HepG2 (cell line): Measurements from ENCODE around the gene VAMP5. TPM values are rescaled to one million over a fixed set of nuclear protein-coding genes. Genes with fewer than 3 reads are reported as not detected.
A peak's percentile ranks its signal among the peaks of the same experiment; 100 is the strongest.

ENCODE experiments used
- CREM ChIP-seq, 2 experiments: sonication (generic) in 1 of 2; formaldehyde crosslinking in 1 of 2; IDR thresholded peaks; 2 replicates each; pipeline versions ENCODE4 v1.4.0 to v1.6.1; 2016 to 2020; ENCODE audit warnings: antibody characterized with exemption in 1 of 2, mild to moderate bottlenecking in 1 of 2, missing genetic modification reagents in 1 of 2
- FOXA1 ChIP-seq, 2 experiments: fragments of 450-650 bp in 1 of 2; sonication (generic) in 1 of 2; formaldehyde crosslinking in 1 of 2; IDR thresholded peaks; 2 replicates each; pipeline versions ENCODE4 v1.4.0 to v1.6.1; 2016 to 2020; ENCODE audit warnings: missing genetic modification reagents in 1 of 2
- HOXD1 ChIP-seq: sonication (generic); formaldehyde crosslinking; IDR thresholded peaks from 2 replicates; pipeline ENCODE4 v1.5.0; 2020; ENCODE audit warnings: missing genetic modification reagents
- MTF2 ChIP-seq: sonication (generic); formaldehyde crosslinking; IDR thresholded peaks from 2 replicates; pipeline ENCODE4 v1.5.0; 2020; ENCODE audit warnings: missing genetic modification reagents, borderline replicate concordance
- NR2F1 ChIP-seq, 2 experiments: fragments of 450-650 bp in 1 of 2; formaldehyde crosslinking in 1 of 2; IDR thresholded peaks; 2 replicates each; pipeline versions ENCODE4 v1.5.0 to v1.6.1; 2016 to 2020; ENCODE audit warnings: mild to moderate bottlenecking in 1 of 2, missing compliant biosample characterization in 1 of 2, missing genetic modification reagents in 1 of 2, moderate library complexity in 1 of 2
- SATB2 ChIP-seq: sonication (generic); formaldehyde crosslinking; IDR thresholded peaks from 2 replicates; pipeline ENCODE4 v1.5.0; 2020; ENCODE audit warnings: missing genetic modification reagents
- SMAD1 ChIP-seq: sonication (generic); formaldehyde crosslinking; IDR thresholded peaks from 2 replicates; pipeline ENCODE4 v1.4.0; 2020; ENCODE audit warnings: missing genetic modification reagents, low read depth, mild to moderate bottlenecking, borderline replicate concordance
- THAP8 ChIP-seq: sonication (generic); formaldehyde crosslinking; IDR thresholded peaks from 2 replicates; pipeline ENCODE4 v1.5.1; 2020; ENCODE audit warnings: missing genetic modification reagents, mild to moderate bottlenecking, borderline replicate concordance
- TMF1 ChIP-seq: sonication (generic); formaldehyde crosslinking; IDR thresholded peaks from 2 replicates; pipeline ENCODE4 v1.8.1; 2022; ENCODE audit warnings: low read depth, missing genetic modification reagents
- XRCC5 ChIP-seq: fragments of 200-400 bp; formaldehyde crosslinking; optimal IDR thresholded peaks from 2 replicates; pipeline ENCODE3; 2017; ENCODE audit warnings: mild to moderate bottlenecking, low read length
- YEATS2 ChIP-seq: sonication (generic); formaldehyde crosslinking; IDR thresholded peaks from 2 replicates; pipeline ENCODE4 v1.4.0; 2020; ENCODE audit warnings: missing genetic modification reagents, borderline replicate concordance
- ZFP37 ChIP-seq: sonication (generic); formaldehyde crosslinking; IDR thresholded peaks from 2 replicates; pipeline ENCODE4 v1.4.0; 2020; ENCODE audit warnings: missing genetic modification reagents, borderline replicate concordance
- ZFP41 ChIP-seq: sonication (generic); formaldehyde crosslinking; IDR thresholded peaks from 2 replicates; pipeline ENCODE4 v1.4.0; 2020; ENCODE audit warnings: mild to moderate bottlenecking, missing genetic modification reagents, borderline replicate concordance
- ZNF230 ChIP-seq: sonication (generic); formaldehyde crosslinking; IDR thresholded peaks from 2 replicates; pipeline ENCODE4 v1.4.0; 2020; ENCODE audit warnings: mild to moderate bottlenecking, missing genetic modification reagents
- ZNF557 ChIP-seq: sonication (generic); formaldehyde crosslinking; IDR thresholded peaks from 2 replicates; pipeline ENCODE4 v1.4.0; 2020; ENCODE audit warnings: missing genetic modification reagents
- ZNF577 ChIP-seq: sonication (generic); formaldehyde crosslinking; IDR thresholded peaks from 2 replicates; pipeline ENCODE4 v1.4.0; 2020; ENCODE audit warnings: mild to moderate bottlenecking, low read depth, missing genetic modification reagents, borderline replicate concordance
- polyA plus RNA-seq, 8 experiments: library from polyadenylated mRNA; depleted of rRNA in 3 of 8; stranded (reverse) in 7 of 8; unstranded in 1 of 8; fragments of >200 nt; fragmentation: Illumina TruSeq in 4 of 8; extraction: Trizol in 4 of 8; gene quantifications; 2 replicates each; pipeline versions ENCODE4 v1.2.1 to v1.2.3, GENCODE V29; 2011 to 2016; ENCODE audit warnings: low read depth in 4 of 8, missing spikeins in 1 of 8, mixed read lengths in 1 of 8; ENCODE audit not compliant: insufficient read depth in 1 of 8
- total RNA-seq, 5 experiments: library from RNA; depleted of rRNA; stranded (reverse); fragments of >200 nt; fragmentation: Illumina TruSeq; extraction: Trizol; gene quantifications; 2 replicates each; pipeline ENCODE4 v1.2.3, GENCODE V29; 2016; ENCODE audit warnings: low read depth in 1 of 5
- TF ChIP-seq, protein P1 (sequence below): sonication (generic); formaldehyde crosslinking; IDR thresholded peaks from 2 replicates; pipeline ENCODE4 v1.5.0; 2020; ENCODE audit warnings: mild to moderate bottlenecking, missing genetic modification reagents, borderline replicate concordance
- TF ChIP-seq, protein P2 (sequence below): fragments of 450-650 bp; IDR thresholded peaks from 2 replicates; pipeline ENCODE4 v1.6.1; 2017; ENCODE audit warnings: mild to moderate bottlenecking

Gene VAMP5
- total and polyA plus RNA-seq, 2 of the 13 experiments (the other 11 are each of a cell fraction or from before 2014, with no cell fraction given) = 7.2 to 56.7 TPM

DNA sequence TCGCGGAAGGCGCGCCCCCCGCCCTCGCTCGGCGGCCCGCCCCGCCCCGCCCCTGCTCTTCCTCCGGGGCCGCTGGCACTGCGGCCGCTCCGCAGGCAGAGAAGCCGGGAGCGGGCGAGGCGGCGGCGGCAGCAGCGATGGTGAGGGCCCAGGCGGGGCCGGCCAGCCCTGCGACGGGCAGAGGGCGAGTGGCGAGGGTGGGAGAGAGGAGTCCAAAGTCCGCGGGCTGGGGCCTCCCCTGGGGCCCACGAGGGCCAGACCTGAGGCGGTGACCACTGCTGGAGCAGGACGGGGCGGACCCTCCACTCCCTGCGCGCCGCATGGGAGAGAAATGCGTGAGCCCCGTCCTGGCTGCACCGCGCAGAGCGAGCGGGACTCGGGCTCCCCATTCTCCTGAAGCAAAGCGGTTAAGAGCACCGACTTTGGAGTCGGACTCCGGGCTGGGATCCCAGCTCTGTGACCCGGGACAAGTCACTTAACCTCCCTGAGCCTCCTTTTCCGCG is at the start of gene VAMP5 (continued):
- TF ChIP-seq, protein P1, sequence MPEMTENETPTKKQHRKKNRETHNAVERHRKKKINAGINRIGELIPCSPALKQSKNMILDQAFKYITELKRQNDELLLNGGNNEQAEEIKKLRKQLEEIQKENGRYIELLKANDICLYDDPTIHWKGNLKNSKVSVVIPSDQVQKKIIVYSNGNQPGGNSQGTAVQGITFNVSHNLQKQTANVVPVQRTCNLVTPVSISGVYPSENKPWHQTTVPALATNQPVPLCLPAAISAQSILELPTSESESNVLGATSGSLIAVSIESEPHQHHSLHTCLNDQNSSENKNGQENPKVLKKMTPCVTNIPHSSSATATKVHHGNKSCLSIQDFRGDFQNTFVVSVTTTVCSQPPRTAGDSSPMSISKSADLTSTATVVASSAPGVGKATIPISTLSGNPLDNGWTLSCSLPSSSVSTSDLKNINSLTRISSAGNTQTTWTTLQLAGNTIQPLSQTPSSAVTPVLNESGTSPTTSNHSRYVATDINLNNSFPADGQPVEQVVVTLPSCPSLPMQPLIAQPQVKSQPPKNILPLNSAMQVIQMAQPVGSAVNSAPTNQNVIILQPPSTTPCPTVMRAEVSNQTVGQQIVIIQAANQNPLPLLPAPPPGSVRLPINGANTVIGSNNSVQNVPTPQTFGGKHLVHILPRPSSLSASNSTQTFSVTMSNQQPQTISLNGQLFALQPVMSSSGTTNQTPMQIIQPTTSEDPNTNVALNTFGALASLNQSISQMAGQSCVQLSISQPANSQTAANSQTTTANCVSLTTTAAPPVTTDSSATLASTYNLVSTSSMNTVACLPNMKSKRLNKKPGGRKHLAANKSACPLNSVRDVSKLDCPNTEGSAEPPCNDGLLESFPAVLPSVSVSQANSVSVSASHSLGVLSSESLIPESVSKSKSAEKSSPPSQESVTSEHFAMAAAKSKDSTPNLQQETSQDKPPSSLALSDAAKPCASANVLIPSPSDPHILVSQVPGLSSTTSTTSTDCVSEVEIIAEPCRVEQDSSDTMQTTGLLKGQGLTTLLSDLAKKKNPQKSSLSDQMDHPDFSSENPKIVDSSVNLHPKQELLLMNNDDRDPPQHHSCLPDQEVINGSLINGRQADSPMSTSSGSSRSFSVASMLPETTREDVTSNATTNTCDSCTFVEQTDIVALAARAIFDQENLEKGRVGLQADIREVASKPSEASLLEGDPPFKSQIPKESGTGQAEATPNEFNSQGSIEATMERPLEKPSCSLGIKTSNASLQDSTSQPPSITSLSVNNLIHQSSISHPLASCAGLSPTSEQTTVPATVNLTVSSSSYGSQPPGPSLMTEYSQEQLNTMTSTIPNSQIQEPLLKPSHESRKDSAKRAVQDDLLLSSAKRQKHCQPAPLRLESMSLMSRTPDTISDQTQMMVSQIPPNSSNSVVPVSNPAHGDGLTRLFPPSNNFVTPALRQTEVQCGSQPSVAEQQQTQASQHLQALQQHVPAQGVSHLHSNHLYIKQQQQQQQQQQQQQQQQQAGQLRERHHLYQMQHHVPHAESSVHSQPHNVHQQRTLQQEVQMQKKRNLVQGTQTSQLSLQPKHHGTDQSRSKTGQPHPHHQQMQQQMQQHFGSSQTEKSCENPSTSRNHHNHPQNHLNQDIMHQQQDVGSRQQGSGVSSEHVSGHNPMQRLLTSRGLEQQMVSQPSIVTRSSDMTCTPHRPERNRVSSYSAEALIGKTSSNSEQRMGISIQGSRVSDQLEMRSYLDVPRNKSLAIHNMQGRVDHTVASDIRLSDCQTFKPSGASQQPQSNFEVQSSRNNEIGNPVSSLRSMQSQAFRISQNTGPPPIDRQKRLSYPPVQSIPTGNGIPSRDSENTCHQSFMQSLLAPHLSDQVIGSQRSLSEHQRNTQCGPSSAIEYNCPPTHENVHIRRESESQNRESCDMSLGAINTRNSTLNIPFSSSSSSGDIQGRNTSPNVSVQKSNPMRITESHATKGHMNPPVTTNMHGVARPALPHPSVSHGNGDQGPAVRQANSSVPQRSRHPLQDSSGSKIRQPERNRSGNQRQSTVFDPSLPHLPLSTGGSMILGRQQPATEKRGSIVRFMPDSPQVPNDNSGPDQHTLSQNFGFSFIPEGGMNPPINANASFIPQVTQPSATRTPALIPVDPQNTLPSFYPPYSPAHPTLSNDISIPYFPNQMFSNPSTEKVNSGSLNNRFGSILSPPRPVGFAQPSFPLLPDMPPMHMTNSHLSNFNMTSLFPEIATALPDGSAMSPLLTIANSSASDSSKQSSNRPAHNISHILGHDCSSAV = 0 out of 2 replicates have a peak, but pooled peaks have one; percentile 74
- TF ChIP-seq ZNF577 (CRISPR knock-in tag) = no peak
- TF ChIP-seq HOXD1 = peak; percentile 86
- TF ChIP-seq THAP8 (CRISPR knock-in tag) = no peak
- TF ChIP-seq ZFP37 (CRISPR knock-in tag) = no peak; the same call in 1 of the 2 replicates
- no peak; the same call in 1 of the 2 replicates for TF ChIP-seq ZNF557 (CRISPR knock-in tag)
- peak; percentile 53 for TF ChIP-seq XRCC5
- TF ChIP-seq ZNF230 (CRISPR knock-in tag) = peak; percentile 94
- peak; percentile 89; the same call in 1 of the 2 replicates for TF ChIP-seq SMAD1 (CRISPR knock-in tag)
- TF ChIP-seq ZFP41 = peak; percentile 58; the same call in 1 of the 2 replicates
- 0 out of 2 replicates have a peak, but pooled peaks have one; percentile 75 for TF ChIP-seq SATB2 (CRISPR knock-in tag)
- TF ChIP-seq TMF1 (CRISPR knock-in tag) = peak; percentile 83
- peak; percentile 92 for TF ChIP-seq MTF2 (CRISPR knock-in tag)
- peak in 1 of 2 experiments; percentile 40; a peak in 1 of 4 replicates for TF ChIP-seq NR2F1 (CRISPR knock-in tag; IDR thresholded peaks at IDR 0.05)
- no peak for TF ChIP-seq FOXA1 (IDR thresholded peaks at IDR 0.05)
- TF ChIP-seq FOXA1 (CRISPR knock-in tag; IDR thresholded peaks at IDR 0.05) = peak; percentile 33; the same call in 1 of the 2 replicates
- TF ChIP-seq YEATS2 (CRISPR knock-in tag) = peak; percentile 54
- TF ChIP-seq, protein P2, sequence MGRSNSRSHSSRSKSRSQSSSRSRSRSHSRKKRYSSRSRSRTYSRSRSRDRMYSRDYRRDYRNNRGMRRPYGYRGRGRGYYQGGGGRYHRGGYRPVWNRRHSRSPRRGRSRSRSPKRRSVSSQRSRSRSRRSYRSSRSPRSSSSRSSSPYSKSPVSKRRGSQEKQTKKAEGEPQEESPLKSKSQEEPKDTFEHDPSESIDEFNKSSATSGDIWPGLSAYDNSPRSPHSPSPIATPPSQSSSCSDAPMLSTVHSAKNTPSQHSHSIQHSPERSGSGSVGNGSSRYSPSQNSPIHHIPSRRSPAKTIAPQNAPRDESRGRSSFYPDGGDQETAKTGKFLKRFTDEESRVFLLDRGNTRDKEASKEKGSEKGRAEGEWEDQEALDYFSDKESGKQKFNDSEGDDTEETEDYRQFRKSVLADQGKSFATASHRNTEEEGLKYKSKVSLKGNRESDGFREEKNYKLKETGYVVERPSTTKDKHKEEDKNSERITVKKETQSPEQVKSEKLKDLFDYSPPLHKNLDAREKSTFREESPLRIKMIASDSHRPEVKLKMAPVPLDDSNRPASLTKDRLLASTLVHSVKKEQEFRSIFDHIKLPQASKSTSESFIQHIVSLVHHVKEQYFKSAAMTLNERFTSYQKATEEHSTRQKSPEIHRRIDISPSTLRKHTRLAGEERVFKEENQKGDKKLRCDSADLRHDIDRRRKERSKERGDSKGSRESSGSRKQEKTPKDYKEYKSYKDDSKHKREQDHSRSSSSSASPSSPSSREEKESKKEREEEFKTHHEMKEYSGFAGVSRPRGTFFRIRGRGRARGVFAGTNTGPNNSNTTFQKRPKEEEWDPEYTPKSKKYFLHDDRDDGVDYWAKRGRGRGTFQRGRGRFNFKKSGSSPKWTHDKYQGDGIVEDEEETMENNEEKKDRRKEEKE = no peak
- no peak for TF ChIP-seq CREM (IDR thresholded peaks at IDR 0.05)
- TF ChIP-seq CREM (CRISPR knock-in tag; IDR thresholded peaks at IDR 0.05) = no peak
